Kidney (tissue), 22 donors: ENCODE measurements around the gene COMMD3. TPM values are rescaled to one million over a fixed set of nuclear protein-coding genes. Genes with fewer than 3 reads are reported as not detected.

Experiments used
- DNase-seq, 5 donors: peaks; one replicate each; pipeline ENCODE4 v3.0.0-alpha.2; 2013 to 2020
- FAIRE-seq: peaks from 2 replicates; lab custom pipeline; 2012; peaks lifted over from hg19 to GRCh38; lab: Jason Lieb, UNC
- H3K27ac ChIP-seq, 2 donors: one replicate each; pipeline ENCODE4 v1.7.0; 2013; ENCODE audit warnings: low read depth in 2 of 2, low read length in 2 of 2, inconsistent platforms in 1 of 2
- H3K27me3 ChIP-seq: one replicate; pipeline ENCODE4 v1.7.1; 2013; ENCODE audit warnings: low read length, inconsistent platforms; ENCODE audit not compliant: control insufficient read depth, insufficient read depth
- H3K36me3 ChIP-seq, 3 donors: one replicate each; pipeline versions ENCODE4 v1.7.0 to v1.7.1; 2013; ENCODE audit warnings: low read length in 3 of 3, control low read depth in 1 of 3, inconsistent platforms in 1 of 3; ENCODE audit not compliant: insufficient read depth in 3 of 3, control insufficient read depth in 2 of 3
- H3K4me1 ChIP-seq, 3 donors: one replicate each; pipeline versions ENCODE4 v1.7.0 to v1.7.1; 2013; ENCODE audit warnings: low read length in 3 of 3, inconsistent platforms in 1 of 3, low read depth in 1 of 3; ENCODE audit not compliant: control insufficient read depth in 2 of 3, insufficient read depth in 2 of 3
- H3K4me3 ChIP-seq, 3 donors: one replicate each; pipeline versions ENCODE4 v1.7.0 to v1.8.1; 2013; ENCODE audit warnings: low read length in 3 of 3, control low read depth in 1 of 3, inconsistent platforms in 1 of 3
- H3K9ac ChIP-seq, 3 donors: one replicate each; pipeline versions ENCODE4 v1.7.0 to v1.7.1; 2013; ENCODE audit warnings: low read length in 3 of 3, control low read depth in 1 of 3, inconsistent platforms in 1 of 3
- H3K9me3 ChIP-seq, 3 donors: one replicate each; pipeline versions ENCODE4 v1.7.0 to v1.7.1; 2013; ENCODE audit warnings: low read length in 3 of 3, control low read depth in 1 of 3, inconsistent platforms in 1 of 3; ENCODE audit not compliant: control insufficient read depth in 2 of 3, insufficient read depth in 1 of 3
- intact Hi-C: fragments of 100-400 bp; cut with DNase I; formaldehyde crosslinking; loops from one replicate; pipeline ENCODE4 v1.11.1; 2022
- long read RNA-seq, 10 donors: library from polyadenylated mRNA in 1 of 10; unstranded in 1 of 10; transcript quantifications; one replicate each; pipeline ENCODE4 v2.0.0 and lab custom pipeline, GENCODE V29; 2021 to 2026
- polyA plus RNA-seq: library from polyadenylated mRNA; stranded (reverse); fragments of 350-450 nt; fragmentation: Illumina TruSeq; extraction: RNeasy Lipid Tissue Mini Kit (QIAGEN cat#74804); gene quantifications from one replicate; pipeline ENCODE4 v1.2.3, GENCODE V29; 2014; ENCODE audit warnings: low read depth, low replicate concordance; ENCODE audit not compliant: insufficient read depth
- total RNA-seq: library from RNA; stranded (reverse); fragmentation: NEBNext Ultra II Directional; extraction: Animal tissue kit (Norgen Biotek cat#: 25700); gene quantifications from one replicate; pipeline ENCODE4 v1.2.1, GENCODE V29; 2021
- TF ChIP-seq, protein P1 (sequence below): IDR thresholded peaks from 3 replicates; pipeline ENCODE4 v1.5.1; 2012; ENCODE audit warnings: mild to moderate bottlenecking, moderate library complexity, borderline replicate concordance; ENCODE audit not compliant: insufficient read depth; ENCODE audit errors: extremely low read depth
- donor health status: control.
- donor health status: control.
- donor health status: control.
- donor health status: control.
- donor health status: control.
- donor health status: DM: yes; HTN: yes; CAD: no.
- donor health status: Normal renal cell carcinoma (clear cell type).

Gene COMMD3
- total RNA-seq (46.2 TPM), polyA plus RNA-seq (72.8 TPM)
- long read RNA-seq, donor 1, transcript COMMD3-201 (8 exons, 1,342 nt) = major isoform, 29 of 31 reads
- long read RNA-seq, donor 1, partial matches to known transcripts = 0 of 31 reads
- long read RNA-seq, donor 1, other reads (novel, unspliced or antisense) = 0 of 31 reads
- long read RNA-seq, donor 2, transcript COMMD3-206 (4 exons, 1,344 nt) = minor isoform, 5 of 29 reads
- long read RNA-seq, donor 2, transcript COMMD3-201 (8 exons, 1,342 nt) = major isoform, 18 of 29 reads
- long read RNA-seq, donor 2, partial matches to known transcripts = 0 of 29 reads
- long read RNA-seq, donor 2, other reads (novel, unspliced or antisense) = 0 of 29 reads
- long read RNA-seq, donor 3, transcript COMMD3-201 (8 exons, 1,342 nt) = major isoform, 34 of 37 reads
- long read RNA-seq, donor 3, partial matches to known transcripts = 0 of 37 reads
- long read RNA-seq, donor 3, other reads (novel, unspliced or antisense) = 0 of 37 reads
- long read RNA-seq, donor 4, transcript COMMD3-201 (8 exons, 1,342 nt) = major isoform, 32 of 36 reads
- long read RNA-seq, donor 4, partial matches to known transcripts = 0 of 36 reads
- long read RNA-seq, donor 4, other reads (novel, unspliced or antisense) = 0 of 36 reads
- long read RNA-seq, donor 5, partial matches to known transcripts = 0 of 2 reads
- long read RNA-seq, donor 5, other reads (novel, unspliced or antisense) = 0 of 2 reads
- long read RNA-seq, donor 6, transcript COMMD3-201 (8 exons, 1,342 nt) = major isoform, 78 of 86 reads
- long read RNA-seq, donor 6, partial matches to known transcripts = 0 of 86 reads
- long read RNA-seq, donor 6, other reads (novel, unspliced or antisense) = 0 of 86 reads
- long read RNA-seq, donor 7, transcript COMMD3-201 (8 exons, 1,342 nt) = major isoform, 13 of 17 reads
- long read RNA-seq, donor 7, partial matches to known transcripts = 0 of 17 reads
- long read RNA-seq, donor 7, other reads (novel, unspliced or antisense) = 3 of 17 reads
- long read RNA-seq, donor 8, transcript COMMD3-201 (8 exons, 1,342 nt) = major isoform, 25 of 31 reads
- long read RNA-seq, donor 8, partial matches to known transcripts = 0 of 31 reads
- long read RNA-seq, donor 8, other reads (novel, unspliced or antisense) = 0 of 31 reads
- long read RNA-seq, donor 9, transcript COMMD3-201 (8 exons, 1,342 nt) = major isoform, 24 of 27 reads
- long read RNA-seq, donor 9, partial matches to known transcripts = 0 of 27 reads
- long read RNA-seq, donor 9, other reads (novel, unspliced or antisense) = 0 of 27 reads
- long read RNA-seq, donor 10, transcript COMMD3-201 (8 exons, 1,342 nt) = major isoform, 16 of 29 reads
- long read RNA-seq, donor 10, partial matches to known transcripts = 9 of 29 reads
- long read RNA-seq, donor 10, other reads (novel, unspliced or antisense) = 0 of 29 reads

GRCh38 chr10:22316286-22317075 lies at the start of gene COMMD3:
Gene COMMD3, plus strand, starts transcription at chr10:22316388. Its CDS starts 30 bp downstream, at chr10:22316418.
- Histone ChIP-seq H3K4me3 (peak within 1 kb of the TSS; percentile 69 to 97 (median 92)), H3K27ac (peak within 1 kb of the TSS; percentile 90 to 96), H3K27me3 (no peaks in the 10 kb centered on the region), H3K9ac (peak within 1 kb of the TSS; percentile 78 to 92 (median 81)), H3K36me3 (no peaks in the 10 kb centered on the region), H3K4me1 (peaks cover 0 to 10% (median 7%) of the 10 kb centered on the region in 3 donors), H3K9me3 (no peaks in the 10 kb centered on the region)
- FAIRE-seq (no peak), DNase-seq (peak; percentile 87 to 96 (median 94))
- intact Hi-C loops = no loop called here
- TF ChIP-seq, protein P1, sequence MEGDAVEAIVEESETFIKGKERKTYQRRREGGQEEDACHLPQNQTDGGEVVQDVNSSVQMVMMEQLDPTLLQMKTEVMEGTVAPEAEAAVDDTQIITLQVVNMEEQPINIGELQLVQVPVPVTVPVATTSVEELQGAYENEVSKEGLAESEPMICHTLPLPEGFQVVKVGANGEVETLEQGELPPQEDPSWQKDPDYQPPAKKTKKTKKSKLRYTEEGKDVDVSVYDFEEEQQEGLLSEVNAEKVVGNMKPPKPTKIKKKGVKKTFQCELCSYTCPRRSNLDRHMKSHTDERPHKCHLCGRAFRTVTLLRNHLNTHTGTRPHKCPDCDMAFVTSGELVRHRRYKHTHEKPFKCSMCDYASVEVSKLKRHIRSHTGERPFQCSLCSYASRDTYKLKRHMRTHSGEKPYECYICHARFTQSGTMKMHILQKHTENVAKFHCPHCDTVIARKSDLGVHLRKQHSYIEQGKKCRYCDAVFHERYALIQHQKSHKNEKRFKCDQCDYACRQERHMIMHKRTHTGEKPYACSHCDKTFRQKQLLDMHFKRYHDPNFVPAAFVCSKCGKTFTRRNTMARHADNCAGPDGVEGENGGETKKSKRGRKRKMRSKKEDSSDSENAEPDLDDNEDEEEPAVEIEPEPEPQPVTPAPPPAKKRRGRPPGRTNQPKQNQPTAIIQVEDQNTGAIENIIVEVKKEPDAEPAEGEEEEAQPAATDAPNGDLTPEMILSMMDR = no peak

DNA sequence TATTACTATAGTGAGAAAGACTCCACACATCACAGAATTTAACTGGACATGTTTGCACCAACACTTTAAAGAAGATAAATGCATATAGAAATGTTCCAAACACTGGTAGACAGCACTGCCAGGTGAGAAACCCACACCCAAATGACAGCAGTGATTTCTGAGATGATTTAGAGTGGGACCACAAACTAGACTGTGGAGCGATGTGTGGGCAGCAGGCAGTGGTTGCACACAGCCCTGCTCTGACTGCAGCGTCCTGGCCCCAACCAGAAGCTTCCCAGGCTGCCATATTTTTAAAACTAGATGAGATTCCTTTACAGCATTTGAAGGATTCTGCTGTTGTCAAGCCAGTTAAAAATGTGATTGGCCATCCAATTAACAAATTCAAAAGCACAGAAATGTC lies 47.7 kb upstream of the COMMD3 start:
- no peak for DNase-seq
- intact Hi-C loops = no loop called here
- no peaks in the 10 kb centered on the region for H3K36me3 ChIP-seq

More for the DNA sequence above, 47.7 kb upstream of the COMMD3 start:
- no peak for FAIRE-seq
- H3K4me3 ChIP-seq = no peak overlapping the region
- no peaks in the 10 kb centered on the region for H3K4me1 ChIP-seq
- no peaks in the 10 kb centered on the region for H3K9me3 ChIP-seq
- TF ChIP-seq, protein P1 = no peak
- no peak overlapping the region for H3K9ac ChIP-seq
- H3K27me3 ChIP-seq = no peaks in the 10 kb centered on the region
- no peak overlapping the region for H3K27ac ChIP-seq
